NCI-H748 (cell line): ENCODE measurements around the gene KANTR.

Source experiments
- DNase-seq: peaks from one replicate; lab custom pipeline; 2025; ENCODE audit not compliant: unreplicated experiment; lab: John Stamatoyannopoulos, UW

Gene KANTR

DNA sequence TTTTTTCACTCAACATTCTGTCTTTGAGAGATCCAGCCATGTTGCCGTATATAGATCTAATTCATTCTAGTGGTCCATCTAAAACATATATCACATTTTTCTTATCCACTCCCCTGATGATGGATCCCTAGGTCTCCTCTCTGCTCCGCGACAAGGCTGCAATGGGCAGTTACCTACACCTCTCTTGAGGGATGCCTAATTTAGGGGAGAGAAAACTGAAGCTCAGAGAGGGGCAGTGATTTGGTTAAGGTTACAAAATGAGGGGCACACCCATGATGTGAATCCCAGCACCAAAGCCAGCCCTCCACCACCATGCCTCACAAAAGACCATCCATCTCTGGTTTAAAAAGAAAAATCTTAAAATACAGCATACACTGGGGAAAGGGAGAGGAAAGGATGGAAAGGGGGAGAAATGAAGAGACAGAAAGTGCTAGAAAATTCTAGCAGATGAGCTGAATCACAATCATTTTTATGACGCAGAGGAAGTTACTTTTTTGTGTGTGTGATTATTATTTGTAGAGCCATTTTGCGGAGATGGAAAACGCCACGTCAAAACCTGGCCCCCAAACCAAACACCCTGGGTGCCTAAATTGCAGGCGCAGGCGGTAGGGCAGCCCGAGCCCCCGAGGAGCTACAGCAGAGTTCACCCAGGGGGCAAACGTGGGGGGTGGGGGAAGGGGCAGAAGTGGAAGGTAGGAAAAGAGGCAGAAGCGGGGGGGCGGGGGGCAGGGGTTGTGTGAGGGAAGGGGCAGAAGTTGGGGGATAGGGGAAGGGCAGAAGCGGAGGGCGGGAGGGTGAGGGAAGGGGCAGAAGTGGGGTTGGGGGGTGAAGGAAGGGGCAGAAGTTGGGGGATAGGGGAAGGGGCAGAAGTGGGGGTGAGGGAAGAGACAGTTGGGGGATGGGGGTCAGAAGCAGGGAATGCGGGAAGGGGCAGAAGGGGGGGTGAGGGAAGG, 13.0 kb upstream of the KANTR start:
- DNase-seq, result peak; percentile 6

DNA sequence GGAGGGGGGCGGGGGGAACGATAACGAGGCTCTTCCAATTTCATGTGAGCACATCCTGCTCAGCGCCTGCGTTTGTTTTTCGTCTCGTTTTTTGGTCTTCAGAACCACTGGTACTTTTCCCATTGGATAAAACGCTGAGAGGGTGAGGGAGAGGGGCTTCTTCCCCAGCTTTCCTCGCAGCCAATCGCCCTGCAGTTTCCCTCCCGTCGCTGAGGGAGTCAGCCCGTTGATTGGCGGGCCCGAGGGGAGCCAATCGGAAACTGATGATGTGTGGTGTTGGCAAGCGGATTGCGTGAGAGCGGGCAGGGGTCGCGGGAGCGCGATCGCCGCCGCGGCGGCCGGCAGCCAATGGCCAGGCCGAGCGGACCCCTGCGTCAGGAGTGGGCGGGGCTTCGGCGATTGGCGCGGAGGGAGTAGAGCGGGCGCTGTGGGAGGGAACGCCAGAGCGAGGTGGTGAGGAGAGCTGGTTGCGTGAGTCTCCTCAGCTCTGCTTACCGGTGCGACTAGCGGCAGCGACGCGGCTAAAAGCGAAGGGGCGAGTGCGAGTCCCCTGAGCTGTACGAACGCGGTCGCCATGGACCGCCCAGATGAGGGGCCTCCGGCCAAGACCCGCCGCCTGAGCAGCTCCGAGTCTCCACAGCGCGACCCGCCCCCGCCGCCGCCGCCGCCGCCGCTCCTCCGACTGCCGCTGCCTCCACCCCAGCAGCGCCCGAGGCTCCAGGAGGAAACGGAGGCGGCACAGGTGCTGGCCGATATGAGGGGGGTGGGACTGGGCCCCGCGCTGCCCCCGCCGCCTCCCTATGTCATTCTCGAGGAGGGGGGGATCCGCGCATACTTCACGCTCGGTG, 11.8 kb upstream of the KANTR start, which contains the start of gene TSPYL2:
Gene TSPYL2 (plus strand): TSS at position 443 of the 848 bp plus-strand sequence. CDS start 132 bp downstream, at position 575.
- DNase-seq, result peak; percentile 97

DNA sequence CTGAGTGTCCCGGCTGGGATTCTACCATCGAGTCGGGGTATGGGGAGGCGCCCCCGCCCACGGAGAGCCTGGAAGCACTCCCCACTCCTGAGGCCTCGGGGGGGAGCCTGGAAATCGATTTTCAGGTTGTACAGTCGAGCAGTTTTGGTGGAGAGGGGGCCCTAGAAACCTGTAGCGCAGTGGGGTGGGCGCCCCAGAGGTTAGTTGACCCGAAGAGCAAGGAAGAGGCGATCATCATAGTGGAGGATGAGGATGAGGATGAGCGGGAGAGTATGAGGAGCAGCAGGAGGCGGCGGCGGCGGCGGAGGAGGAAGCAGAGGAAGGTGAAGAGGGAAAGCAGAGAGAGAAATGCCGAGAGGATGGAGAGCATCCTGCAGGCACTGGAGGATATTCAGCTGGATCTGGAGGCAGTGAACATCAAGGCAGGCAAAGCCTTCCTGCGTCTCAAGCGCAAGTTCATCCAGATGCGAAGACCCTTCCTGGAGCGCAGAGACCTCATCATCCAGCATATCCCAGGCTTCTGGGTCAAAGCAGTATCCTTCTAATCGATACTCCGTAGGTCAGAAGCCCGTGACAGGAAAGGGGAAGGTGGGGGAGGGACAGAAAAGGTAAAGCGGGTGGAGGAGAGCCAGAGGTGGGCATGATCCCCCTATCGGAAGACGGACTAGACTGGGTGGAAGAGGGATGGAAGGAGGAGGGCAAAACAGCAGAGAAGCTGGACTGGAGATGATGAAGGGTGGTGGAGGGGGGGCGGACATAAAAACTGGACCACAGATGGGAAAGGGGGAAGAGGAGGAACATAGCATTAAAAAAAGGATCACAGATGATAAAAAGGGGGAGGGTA, 10.9 kb upstream of the KANTR start:
- peak; percentile 11 for DNase-seq

DNA sequence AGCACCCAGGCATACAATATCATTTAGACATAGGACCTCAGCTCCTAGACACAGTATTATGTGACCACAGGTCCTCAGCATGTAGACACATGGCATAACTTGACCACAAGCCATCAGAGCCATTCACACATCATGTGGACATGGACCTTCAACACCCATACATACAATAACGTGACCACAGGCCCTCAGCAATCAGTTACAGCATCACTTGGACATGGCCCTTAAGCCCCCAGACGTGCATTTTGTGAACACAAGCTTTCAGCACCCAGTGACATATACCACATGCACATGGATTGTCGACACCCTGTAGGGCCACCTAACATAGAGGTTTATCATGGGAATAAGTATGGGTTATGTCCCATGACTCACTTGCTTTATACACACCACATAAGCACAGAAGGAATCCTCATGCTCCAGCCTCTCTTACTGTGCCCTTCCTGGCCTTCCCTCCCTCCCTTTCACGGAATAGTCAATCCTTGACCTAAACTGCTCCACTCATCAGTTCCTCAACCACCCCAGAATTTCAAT, 9.8 kb upstream of the KANTR start:
- no peak for DNase-seq

DNA sequence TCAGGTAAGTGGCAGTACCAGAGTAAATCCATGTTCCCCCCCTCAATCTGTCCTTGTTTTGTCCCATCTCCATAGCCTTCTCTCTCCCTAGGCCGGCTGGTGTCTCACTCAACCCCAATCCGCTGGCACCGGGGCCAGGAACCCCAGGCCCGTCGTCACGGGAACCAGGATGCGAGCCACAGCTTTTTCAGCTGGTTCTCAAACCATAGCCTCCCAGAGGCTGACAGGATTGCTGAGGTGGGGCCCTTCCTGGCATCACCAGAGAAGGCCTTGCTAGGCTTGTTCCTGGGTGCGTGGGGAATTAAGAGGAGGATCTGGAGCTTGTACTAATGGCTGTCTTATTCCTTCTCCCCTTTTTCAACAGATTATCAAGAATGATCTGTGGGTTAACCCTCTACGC, 9.1 kb upstream of the KANTR start:
- no peak for DNase-seq

DNA sequence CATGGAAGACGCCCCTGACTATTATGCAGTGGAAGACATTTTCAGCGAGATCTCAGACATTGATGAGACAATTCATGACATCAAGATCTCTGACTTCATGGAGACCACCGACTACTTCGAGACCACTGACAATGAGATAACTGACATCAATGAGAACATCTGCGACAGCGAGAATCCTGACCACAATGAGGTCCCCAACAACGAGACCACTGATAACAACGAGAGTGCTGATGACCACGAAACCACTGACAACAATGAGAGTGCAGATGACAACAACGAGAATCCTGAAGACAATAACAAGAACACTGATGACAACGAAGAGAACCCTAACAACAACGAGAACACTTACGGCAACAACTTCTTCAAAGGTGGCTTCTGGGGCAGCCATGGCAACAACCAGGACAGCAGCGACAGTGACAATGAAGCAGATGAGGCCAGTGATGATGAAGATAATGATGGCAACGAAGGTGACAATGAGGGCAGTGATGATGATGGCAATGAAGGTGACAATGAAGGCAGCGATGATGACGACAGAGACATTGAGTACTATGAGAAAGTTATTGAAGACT, 8.2 kb upstream of the KANTR start:
- DNase-seq, result no peak

DNA sequence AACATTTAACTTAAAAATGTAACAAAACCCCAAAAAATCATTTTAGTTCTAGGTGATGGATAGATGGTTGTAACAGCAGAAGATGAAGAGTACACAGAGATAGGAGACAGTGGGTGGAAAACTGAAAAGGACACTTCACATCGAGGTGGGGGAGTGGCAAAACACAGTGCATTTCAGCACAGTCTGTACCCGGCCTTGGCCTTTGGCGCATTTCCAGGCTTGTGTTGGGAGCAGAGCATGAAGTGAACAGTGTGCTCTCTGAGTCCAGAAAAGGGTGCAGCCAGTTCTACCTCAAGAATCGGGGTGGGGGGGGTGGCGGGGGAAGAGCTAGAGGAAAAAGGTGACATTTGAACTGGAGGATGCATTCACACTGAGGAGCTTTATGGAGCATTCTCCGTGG, 7.5 kb upstream of the KANTR start:
- no peak for DNase-seq

DNA sequence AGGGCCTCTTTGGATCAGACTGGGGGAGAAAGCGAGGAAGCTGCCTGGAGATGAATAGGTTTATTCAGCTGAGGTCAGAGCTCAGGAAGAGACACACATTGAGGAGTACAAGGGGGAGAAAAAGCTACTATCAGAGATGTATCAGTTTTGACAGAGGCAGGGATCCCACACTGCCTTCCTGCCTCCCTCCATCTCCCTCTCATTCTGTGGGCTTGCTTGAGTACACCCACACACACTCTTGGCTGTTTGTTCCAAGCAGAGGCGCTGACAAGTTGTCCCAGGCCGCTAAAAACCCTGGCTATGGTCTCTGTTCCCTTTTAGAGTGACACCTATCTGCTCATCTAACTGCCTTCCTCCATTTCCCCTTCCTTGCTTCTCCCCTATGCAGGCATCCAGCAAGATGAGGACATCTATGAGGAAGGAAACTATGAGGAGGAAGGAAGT, 6.5 kb upstream of the KANTR start:
- no peak for DNase-seq

DNA sequence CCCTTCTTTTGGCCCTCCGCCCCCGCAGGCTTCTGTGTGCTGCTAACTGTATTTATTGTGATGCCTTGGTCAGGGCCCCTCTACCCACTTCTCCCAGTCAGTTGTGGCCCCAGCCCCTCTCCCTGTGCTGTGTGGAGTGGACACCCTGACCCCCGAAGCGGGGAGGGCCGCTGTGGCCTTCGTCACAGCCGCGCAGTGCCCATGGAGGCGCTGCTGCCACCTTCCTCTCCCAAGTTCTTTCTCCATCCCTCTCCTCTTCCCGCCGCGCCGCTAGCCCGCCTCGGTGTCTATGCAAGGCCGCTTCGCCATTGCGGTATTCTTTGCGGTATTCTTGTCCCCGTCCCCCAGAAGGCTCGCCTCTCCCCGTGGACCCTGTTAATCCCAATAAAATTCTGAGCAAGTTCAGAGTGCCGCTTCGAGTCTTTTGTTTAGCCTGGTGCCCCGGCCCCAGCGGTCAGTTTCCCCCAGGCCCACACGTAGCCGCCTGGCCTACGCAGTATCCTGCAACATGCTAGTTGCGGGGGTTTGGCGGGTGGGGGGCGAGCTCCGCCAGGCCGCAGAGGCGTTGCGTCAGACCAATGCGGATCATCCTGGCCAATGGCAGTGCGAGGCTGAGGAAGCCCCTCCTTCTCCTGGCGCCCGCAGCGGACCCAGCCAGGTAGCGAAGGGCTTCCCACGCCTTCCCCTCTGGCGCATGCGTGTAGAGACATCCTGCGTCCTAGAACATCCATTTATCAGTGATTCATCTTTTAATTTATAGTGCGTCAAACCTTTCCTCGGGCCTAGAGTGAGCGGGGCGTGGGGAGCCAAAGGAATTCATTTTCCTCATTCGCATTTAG, 5.6 kb upstream of the KANTR start:
- DNase-seq, result peak; percentile 91

DNA sequence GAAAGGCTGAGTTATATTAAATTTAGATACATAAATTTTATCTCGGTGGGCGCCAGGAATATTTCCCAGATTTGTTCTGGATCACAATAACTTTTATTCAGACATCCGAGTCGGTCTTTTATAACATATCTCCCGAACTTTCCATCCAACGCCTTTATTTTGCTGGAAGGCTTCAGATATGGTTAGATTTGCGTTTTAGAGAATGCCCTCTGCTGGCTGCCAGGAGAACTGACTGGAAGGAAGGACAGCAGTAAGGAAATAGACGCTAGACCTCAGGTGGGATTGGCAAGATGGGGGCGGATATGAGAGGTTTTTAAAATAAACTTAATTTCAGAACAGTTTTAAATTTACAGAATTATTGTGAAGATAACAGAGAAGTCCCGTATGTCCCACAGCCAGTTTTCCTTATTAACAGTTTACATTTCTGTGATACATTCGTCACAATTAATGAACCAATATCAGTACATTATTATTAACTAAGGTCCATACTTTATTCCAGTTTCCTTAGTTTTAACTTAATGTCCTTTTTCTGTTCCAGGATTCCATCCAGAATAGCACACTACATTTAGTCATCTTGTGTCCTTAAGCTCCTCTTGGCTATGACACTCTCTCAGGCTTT, 4.6 kb upstream of the KANTR start:
- peak; percentile 73 for DNase-seq

DNA sequence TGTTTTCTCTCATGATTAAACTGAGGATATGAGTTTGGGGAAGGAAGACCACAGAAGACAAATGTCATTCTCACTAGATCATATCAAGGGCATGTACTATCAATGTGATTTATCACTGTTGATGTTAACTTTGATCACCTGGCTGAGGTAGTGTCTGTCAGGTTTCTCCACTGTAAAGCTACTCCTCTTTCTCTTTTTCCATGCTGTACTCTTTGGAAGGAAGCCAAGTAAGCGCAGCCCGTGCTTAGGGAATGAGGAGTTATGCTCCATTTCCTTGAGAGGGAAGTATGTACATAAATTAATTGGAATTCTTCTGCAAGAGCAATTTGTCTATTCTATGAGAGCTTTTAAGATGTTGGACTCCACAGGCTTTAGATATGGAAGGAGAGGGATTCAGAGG, 4.0 kb upstream of the KANTR start:
- no peak for DNase-seq

DNA sequence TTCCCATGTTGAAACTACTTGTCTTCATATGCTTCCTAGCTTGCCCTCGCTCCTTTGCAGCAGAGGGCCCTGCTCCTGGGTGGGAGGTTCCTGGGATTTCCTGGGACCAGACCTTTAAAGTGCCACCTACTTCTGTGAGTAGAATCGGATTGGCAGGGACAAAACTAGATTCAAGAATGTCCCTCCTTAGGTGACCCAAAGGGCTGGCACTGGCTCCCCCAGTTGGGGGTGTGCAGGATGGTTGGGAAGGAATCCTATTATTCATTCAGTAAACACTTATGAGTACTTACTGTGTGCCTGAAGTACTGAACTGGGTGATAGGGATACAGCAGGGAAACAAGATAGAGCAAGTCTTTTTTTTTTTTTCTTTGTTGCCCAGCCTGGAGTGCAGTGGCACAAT, 2.6 kb upstream of the KANTR start:
- no peak for DNase-seq

DNA sequence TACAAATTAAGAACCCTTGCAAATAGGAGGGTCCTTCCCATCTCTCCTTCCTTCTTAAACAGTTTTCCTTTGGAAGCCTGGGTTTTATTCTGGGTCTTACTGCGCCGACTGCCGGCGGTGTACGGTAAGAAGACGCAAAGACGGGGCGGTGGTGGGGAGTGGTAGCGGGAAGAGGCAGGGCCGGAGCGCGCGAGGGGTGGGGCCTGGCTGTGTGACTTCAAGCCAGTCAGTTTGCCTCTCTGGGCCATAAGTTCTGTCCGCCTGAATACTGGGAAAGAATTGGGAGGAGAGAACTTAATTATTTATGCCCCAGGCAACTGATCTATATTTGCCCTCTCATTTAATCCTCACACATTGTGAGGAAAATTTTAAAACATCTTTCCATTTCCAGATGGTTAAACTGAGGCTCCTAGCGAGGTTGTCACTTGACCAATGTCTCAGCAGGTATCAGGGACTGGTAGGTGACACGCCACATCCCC, 726 bp upstream of the KANTR start:
- DNase-seq, result peak; percentile 86

DNA sequence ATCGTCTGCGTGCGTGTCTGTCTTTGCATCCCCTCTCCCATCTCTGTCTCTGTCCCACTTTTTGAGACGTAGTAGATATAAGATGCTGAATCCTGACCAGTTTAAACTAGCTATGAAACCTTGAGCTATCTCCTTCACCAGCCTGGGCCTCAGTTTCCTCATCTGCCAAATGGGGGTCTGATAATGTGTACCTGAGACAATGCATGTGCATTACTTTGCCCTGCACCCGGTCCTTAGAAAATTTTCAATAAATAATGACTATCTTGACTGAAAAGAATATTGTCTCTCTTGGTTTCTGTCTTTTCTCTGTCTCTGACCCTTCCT, 602 bp downstream of the KANTR start:
- DNase-seq, result no peak

DNA sequence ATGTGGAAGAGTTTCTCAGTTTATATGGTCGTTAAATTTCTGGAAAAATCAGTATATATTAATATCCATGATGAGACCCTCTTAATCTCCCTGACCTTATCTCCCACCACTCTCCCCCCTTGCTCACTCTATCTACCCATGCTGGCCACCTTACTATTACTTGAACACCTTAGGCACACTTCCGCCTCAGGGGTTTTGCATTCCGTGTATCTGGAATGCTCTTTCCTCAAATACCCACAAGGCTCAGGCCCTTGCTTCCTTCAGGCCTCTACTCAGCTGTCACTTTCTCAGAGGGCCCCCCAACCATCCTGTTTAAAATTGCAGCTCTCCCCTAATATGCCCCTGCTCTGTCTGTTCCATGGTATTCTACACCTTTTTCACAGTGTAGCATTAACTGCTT, 1.9 kb downstream of the KANTR start:
- no peak for DNase-seq

DNA sequence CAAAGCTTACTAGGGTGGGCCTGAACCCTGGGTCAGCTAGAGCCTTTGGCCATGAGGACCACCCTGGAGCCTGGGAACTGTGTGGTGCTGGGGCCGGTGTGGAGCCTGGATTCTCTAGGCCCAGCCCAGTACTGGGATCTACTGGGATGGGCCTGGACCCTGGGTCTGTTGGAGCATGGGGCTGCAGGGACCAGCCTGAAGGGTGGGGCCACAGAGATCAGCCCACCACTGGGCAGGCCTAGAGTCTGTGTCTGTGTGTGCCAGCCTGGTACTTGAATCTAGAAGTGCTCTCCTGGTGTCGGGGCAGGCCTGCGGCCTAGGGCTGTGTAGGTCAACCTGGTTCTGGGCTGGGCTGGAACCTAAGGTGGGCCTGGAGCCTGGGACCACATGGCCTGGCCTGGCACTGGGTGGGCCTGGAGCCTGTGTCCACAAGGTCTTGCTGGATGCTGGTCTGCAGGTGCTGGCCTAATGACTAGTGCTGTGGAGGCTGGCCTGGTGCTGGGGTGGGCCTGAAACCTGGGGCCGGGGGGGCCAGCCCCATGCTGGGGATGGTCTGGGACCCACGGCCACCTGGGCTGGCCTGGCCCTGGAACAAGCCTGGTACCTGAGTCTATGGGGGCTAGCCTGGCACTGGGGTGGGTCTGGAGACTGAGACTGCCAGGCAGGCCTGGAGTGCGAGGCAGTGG, 21.1 kb downstream of the KANTR start:
- DNase-seq, result no peak

DNA sequence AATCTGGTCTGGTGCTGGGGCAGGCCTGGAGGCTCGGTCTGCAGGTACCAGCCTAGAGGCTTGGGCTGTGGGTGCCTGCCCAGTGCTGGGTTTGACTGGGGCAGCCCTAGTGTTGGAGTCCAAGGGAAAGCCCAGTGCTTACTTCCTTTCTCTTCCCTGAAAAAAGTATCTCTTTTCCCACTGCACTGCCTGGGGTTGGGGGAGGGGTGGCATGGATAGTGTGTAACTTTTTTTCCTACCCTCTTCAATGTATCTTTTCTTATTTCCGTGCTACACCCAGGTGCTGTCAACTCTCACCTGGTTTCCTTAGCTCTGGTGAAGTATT, 21.6 kb downstream of the KANTR start:
- DNase-seq, result no peak

DNA sequence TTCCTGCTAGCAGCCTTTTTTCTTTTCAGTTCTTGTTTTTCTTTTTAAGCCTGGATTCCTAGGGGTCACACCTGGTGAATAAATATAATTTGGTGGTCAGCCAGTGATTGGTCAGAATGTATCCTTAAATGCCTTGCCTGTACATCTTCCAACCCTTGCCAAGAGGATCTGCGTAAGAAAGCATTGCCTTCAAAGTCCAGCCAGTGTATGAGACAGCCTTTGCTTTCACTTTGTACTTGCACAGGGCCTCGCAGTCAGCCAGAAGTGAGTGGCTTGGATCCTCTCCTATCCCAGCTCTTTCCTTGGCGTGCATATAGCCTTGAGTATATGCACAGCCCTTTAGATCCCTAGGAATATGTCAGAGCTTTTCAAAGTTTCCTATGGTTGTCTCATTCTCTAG, 22.2 kb downstream of the KANTR start:
- no peak for DNase-seq

DNA sequence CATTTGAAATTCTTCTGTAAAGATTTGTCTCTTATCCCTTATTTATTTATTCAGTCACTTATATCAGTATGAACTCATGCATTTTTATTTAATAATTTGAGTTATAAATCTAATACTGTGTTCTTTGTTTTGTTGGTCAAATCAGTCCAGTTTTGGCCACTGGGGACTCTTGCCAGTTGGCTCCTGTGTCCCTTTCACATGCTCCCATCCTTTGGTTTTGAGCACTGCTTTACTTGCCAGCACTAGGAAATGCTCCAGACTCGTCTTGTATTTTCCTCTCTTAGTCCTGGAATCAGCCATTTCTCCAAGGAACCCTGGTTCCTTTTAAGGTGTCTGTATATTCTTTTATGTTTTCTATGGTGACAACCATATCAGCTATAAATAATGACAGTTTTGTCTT, 28.1 kb downstream of the KANTR start:
- no peak for DNase-seq
